H1 (cell line): ENCODE data around the gene TRIM46. TPM values are rescaled to one million over a fixed set of nuclear protein-coding genes. Genes with fewer than 3 reads are reported as not detected.

Source experiments
- CTCF ChIA-PET: fragments of 300-600 bp; sonication (Branson Sonifier 250); formaldehyde crosslinking; loops from one replicate; lab custom pipeline; 2021; ENCODE audit not compliant: partially characterized antibody; lab: Charles Lee
- POLR2A ChIA-PET: fragments of 300-600 bp; sonication (Branson Sonifier 250); formaldehyde crosslinking; loops from one replicate; lab custom pipeline; 2021; ENCODE audit warnings: inconsistent platforms; ENCODE audit not compliant: partially characterized antibody; lab: Charles Lee
- DNase-seq, 2 experiments: peaks; one replicate each; pipeline versions ENCODE4 v3.0.0 to v3.0.0-alpha.2; 2010 to 2022; ENCODE audit warnings: low spot score in 2 of 2, low read depth in 1 of 2, mixed read lengths in 1 of 2
- FAIRE-seq: peaks from 2 replicates; lab custom pipeline; 2011; peaks lifted over from hg19 to GRCh38; lab: Jason Lieb, UNC
- H2AFZ ChIP-seq: 2 replicates; pipeline ENCODE4 v1.8.1; 2012; ENCODE audit warnings: low read length, inconsistent platforms
- H2AK5ac ChIP-seq: 2 replicates; pipeline ENCODE4 v1.6.1; 2013; ENCODE audit warnings: low read depth, low read length
- H2BK120ac ChIP-seq: replicated peaks from 2 replicates; pipeline ENCODE3; 2013; ENCODE audit warnings: low read depth, low read length, inconsistent platforms
- H2BK12ac ChIP-seq: 2 replicates; pipeline ENCODE4 v1.6.1; 2013; ENCODE audit warnings: low read depth, low read length
- H2BK15ac ChIP-seq: 2 replicates; pipeline ENCODE4 v1.6.1; 2013; ENCODE audit warnings: low read length
- H2BK20ac ChIP-seq: 2 replicates; pipeline ENCODE4 v1.6.1; 2013; ENCODE audit warnings: low read length
- H2BK5ac ChIP-seq: 2 replicates; pipeline ENCODE4 v1.6.1; 2013; ENCODE audit warnings: low read depth, low read length
- H3K14ac ChIP-seq: 2 replicates; pipeline ENCODE4 v1.6.1; 2013; ENCODE audit warnings: inconsistent platforms; ENCODE audit not compliant: insufficient read length
- H3K18ac ChIP-seq: 2 replicates; pipeline ENCODE4 v1.6.1; 2013; ENCODE audit warnings: low read length; ENCODE audit errors: extremely low read depth
- H3K23ac ChIP-seq: 2 replicates; pipeline ENCODE4 v1.6.1; 2013; ENCODE audit warnings: inconsistent platforms; ENCODE audit not compliant: insufficient read length
- H3K23me2 ChIP-seq: 2 replicates; pipeline ENCODE4 v1.6.1; 2013; ENCODE audit warnings: low read depth, low read length
- H3K27ac ChIP-seq: 2 replicates; pipeline ENCODE4 v1.6.1; 2011; ENCODE audit warnings: low read depth, low read length, inconsistent platforms
- H3K27me3 ChIP-seq, 4 experiments: replicated peaks in 1 of 4; 1 replicate in 1 of 4; 2 replicates in 3 of 4; pipeline versions ENCODE4 v1.6.1 to v1.8.1; 2011 to 2013; ENCODE audit warnings: low read length in 3 of 4, mild to moderate bottlenecking in 3 of 4, inconsistent platforms in 2 of 4, mixed read lengths in 2 of 4, moderate library complexity in 1 of 4; ENCODE audit not compliant: control insufficient read depth in 3 of 4, insufficient read depth in 3 of 4; ENCODE audit errors: extremely low read depth in 1 of 4
- H3K36me3 ChIP-seq, 4 experiments: 2 replicates each; pipeline versions ENCODE4 v1.6.1 to v1.8.1; 2011 to 2013; ENCODE audit warnings: mild to moderate bottlenecking in 4 of 4, low read length in 3 of 4, moderate library complexity in 2 of 4, control low read depth in 1 of 4, inconsistent platforms in 1 of 4; ENCODE audit not compliant: insufficient read depth in 4 of 4, control insufficient read depth in 2 of 4
- H3K4ac ChIP-seq: replicated peaks from 2 replicates; pipeline ENCODE3; 2013; ENCODE audit warnings: low read length, low read depth, mixed read lengths, inconsistent platforms; ENCODE audit not compliant: insufficient read length
- H3K4me1 ChIP-seq, 4 experiments: replicated peaks in 1 of 4; 1 replicate in 1 of 4; 2 replicates in 3 of 4; pipeline versions ENCODE4 v1.6.1 to v1.8.1; 2011 to 2013; ENCODE audit warnings: low read length in 3 of 4, inconsistent platforms in 2 of 4, mixed read lengths in 1 of 4; ENCODE audit not compliant: insufficient read depth in 4 of 4, control insufficient read depth in 3 of 4
- H3K4me2 ChIP-seq, 2 experiments: 2 replicates each; pipeline versions ENCODE4 v1.6.1 to v1.8.1; 2011 to 2013; ENCODE audit warnings: low read depth in 2 of 2, low read length in 2 of 2, control low read depth in 1 of 2, inconsistent platforms in 1 of 2, mild to moderate bottlenecking in 1 of 2; ENCODE audit not compliant: insufficient read depth in 1 of 2
- H3K4me3 ChIP-seq, 4 experiments: fragments of 200-600, 300-600 bp in 1 of 4; sonication (generic), shearing (Covaris generic), sonication (Bioruptor Twin) in 1 of 4; 2 replicates each; pipeline versions ENCODE4 v1.5.1 to v1.8.1; 2011 to 2016; ENCODE audit warnings: low read length in 4 of 4, low read depth in 3 of 4, control low read depth in 2 of 4, inconsistent platforms in 2 of 4, mild to moderate bottlenecking in 2 of 4, mixed read lengths in 1 of 4, moderate library complexity in 1 of 4; ENCODE audit not compliant: insufficient read depth in 2 of 4; ENCODE audit errors: extremely low read depth in 1 of 4
- H3K56ac ChIP-seq: replicated peaks from 2 replicates; pipeline ENCODE3; 2013; ENCODE audit warnings: low read depth, mild to moderate bottlenecking, mixed read lengths, low read length, inconsistent platforms; ENCODE audit not compliant: insufficient read length
- H3K79me1 ChIP-seq: 2 replicates; pipeline ENCODE4 v1.6.1; 2013; ENCODE audit warnings: low read depth, low read length, control low read depth
- H3K79me2 ChIP-seq, 2 experiments: 2 replicates each; pipeline versions ENCODE4 v1.6.1 to v1.8.1; 2012 to 2013; ENCODE audit warnings: low read length in 2 of 2, mild to moderate bottlenecking in 2 of 2, inconsistent platforms in 1 of 2; ENCODE audit not compliant: insufficient read depth in 2 of 2, control insufficient read depth in 1 of 2
- H3K9ac ChIP-seq, 4 experiments: replicated peaks in 1 of 4; 1 replicate in 1 of 4; 2 replicates in 3 of 4; pipeline versions ENCODE4 v1.6.1 to v1.8.1; 2011 to 2013; ENCODE audit warnings: low read depth in 3 of 4, low read length in 3 of 4, control low read depth in 2 of 4, mild to moderate bottlenecking in 2 of 4, moderate library complexity in 2 of 4, inconsistent platforms in 1 of 4; ENCODE audit errors: extremely low read depth in 1 of 4
- H3K9me3 ChIP-seq, 2 experiments: 2 replicates each; pipeline versions ENCODE4 v1.6.1 to v1.8.1; 2012 to 2013; ENCODE audit warnings: mild to moderate bottlenecking in 2 of 2, moderate library complexity in 2 of 2, control low read depth in 1 of 2, inconsistent platforms in 1 of 2, low read depth in 1 of 2, low read length in 1 of 2, mixed read lengths in 1 of 2; ENCODE audit not compliant: insufficient read depth in 2 of 2
- H4K20me1 ChIP-seq, 2 experiments: replicated peaks in 1 of 2; 2 replicates each; pipeline versions ENCODE3 to v1.8.1; 2011 to 2013; ENCODE audit warnings: inconsistent platforms in 2 of 2, low read length in 2 of 2, mild to moderate bottlenecking in 1 of 2; ENCODE audit not compliant: insufficient read depth in 2 of 2, control insufficient read depth in 1 of 2
- H4K5ac ChIP-seq: 2 replicates; pipeline ENCODE4 v1.6.1; 2013; ENCODE audit warnings: low read length, low read depth, mixed read lengths, inconsistent platforms; ENCODE audit not compliant: insufficient read length
- H4K8ac ChIP-seq: 2 replicates; pipeline ENCODE4 v1.8.0; 2013; ENCODE audit warnings: mild to moderate bottlenecking, moderate library complexity, low read length, inconsistent platforms; ENCODE audit not compliant: insufficient read depth; ENCODE audit errors: extremely low read depth
- H4K91ac ChIP-seq: replicated peaks from 2 replicates; pipeline ENCODE3; 2013; ENCODE audit warnings: low read length, mixed read lengths, inconsistent platforms; ENCODE audit not compliant: insufficient read length
- E2F6 ChIP-seq: IDR thresholded peaks from 2 replicates; pipeline ENCODE4 v1.6.1; 2012; ENCODE audit warnings: inconsistent platforms
- GTF2F1 ChIP-seq: IDR thresholded peaks from 2 replicates; pipeline ENCODE4 v1.6.1; 2012; ENCODE audit warnings: low read depth, low read length, improper control_type of control experiment, borderline replicate concordance
- POLR2A ChIP-seq, 2 experiments: IDR thresholded peaks; 1 replicate in 1 of 2; 2 replicates in 1 of 2; pipeline ENCODE4 v1.6.1; 2011; ENCODE audit warnings: low read depth in 2 of 2, low read length in 2 of 2, mild to moderate bottlenecking in 2 of 2; ENCODE audit errors: control extremely low read depth in 1 of 2
- RBBP5 ChIP-seq: IDR thresholded peaks from 2 replicates; pipeline ENCODE4 v1.7.1; 2012; ENCODE audit warnings: low read depth, mild to moderate bottlenecking, inconsistent platforms, low read length, moderate library complexity, borderline replicate concordance
- SIN3A ChIP-seq, 2 experiments: IDR thresholded peaks in 1 of 2; conservative IDR thresholded peaks in 1 of 2; 2 replicates each; pipeline ENCODE4 v1.6.1; 2011 to 2012; ENCODE audit warnings: low read length in 2 of 2, improper control_type of control experiment in 1 of 2, low read depth in 1 of 2, mild to moderate bottlenecking in 1 of 2
- SP4 ChIP-seq: IDR thresholded peaks from 2 replicates; pipeline ENCODE4 v1.6.1; 2012; ENCODE audit warnings: low read length, inconsistent platforms
- TCF12 ChIP-seq: IDR thresholded peaks from 2 replicates; pipeline ENCODE4 v1.6.1; 2011; ENCODE audit warnings: low read depth, mild to moderate bottlenecking, low read length
- YY1 ChIP-seq: IDR thresholded peaks from 2 replicates; pipeline ENCODE4 v1.6.1; 2011; ENCODE audit warnings: low read depth, mild to moderate bottlenecking, low read length
- WGBS, 2 experiments: shearing (Covaris generic) in 1 of 2; methylation state at CpG; one replicate each; pipeline versions ENCODE4 v1.1.6 to v1.1.7; 2013 to 2015; ENCODE audit warnings: low lambda C conversion rate in 2 of 2, mixed read lengths in 2 of 2, inconsistent platforms in 1 of 2, low coverage in 1 of 2, missing lambda C conversion rate in 1 of 2; ENCODE audit not compliant: insufficient replicate concordance in 2 of 2, insufficient coverage in 1 of 2, insufficient read length in 1 of 2; ENCODE audit errors: extremely low coverage in 1 of 2, missing lambda C conversion rate in 1 of 2; 5-methylcytosine and 5-hydroxymethylcytosine counted together
- polyA plus RNA-seq, 7 experiments: library from polyadenylated mRNA; depleted of rRNA in 3 of 7; stranded (reverse) in 5 of 7; unstranded in 2 of 7; fragments of >200 nt in 5 of 7; fragments of 200-250 nt in 2 of 7; gene quantifications; 1 replicate in 5 of 7; 2 replicates in 1 of 7; 4 replicates in 1 of 7; pipeline versions ENCODE4 v1.2.1 to v1.2.3, GENCODE V29; 2011 to 2013; ENCODE audit warnings: missing spikeins in 2 of 7, mixed read lengths in 2 of 7
- total RNA-seq: library from RNA; stranded (reverse); fragmentation: NEBNext Ultra II Directional; extraction: Animal tissue kit (Norgen Biotek cat#: 25700); gene quantifications from 2 replicates; pipeline ENCODE4 v1.2.1, GENCODE V29; 2021
- TF ChIP-seq, protein P1 (sequence below): IDR thresholded peaks from 2 replicates; pipeline ENCODE4 v1.6.1; 2012; ENCODE audit warnings: inconsistent platforms

Gene TRIM46
- total and polyA plus RNA-seq, 2 of the 8 experiments (the other 6 are each of a cell fraction or from before 2014, with no cell fraction given): 15.5 to 21.6 TPM

GRCh38 chr1:155166471-155167165 is 7.0 kb upstream of the TRIM46 start:
- H3K27me3 ChIP-seq: no peaks in the 10 kb centered on the region
- peak overlapping the region; percentile 87; the same call in 1 of the 2 replicates for H2BK12ac ChIP-seq
- 0 out of 2 replicates have a peak overlapping the region, but pooled peaks have one; percentile 2 for H2BK20ac ChIP-seq
- peaks cover 2 to 17% (median 13%) of the 10 kb centered on the region in 4 experiments for H3K4me1 ChIP-seq
- H3K56ac ChIP-seq: no peak overlapping the region
- no peak overlapping the region for H3K27ac ChIP-seq
- H3K79me2 ChIP-seq: peaks cover 0 to 2% of the 10 kb centered on the region in 2 experiments; a peak in 1 of 4 replicates
- peak overlapping the region; percentile 75 for H4K91ac ChIP-seq
- peak overlapping the region; percentile 28 to 71 (median 32); a peak in 6 of 8 replicates for H3K4me3 ChIP-seq
- peak overlapping the region; percentile 63 to 100 for H3K4me2 ChIP-seq
- H3K79me1 ChIP-seq: no peaks in the 10 kb centered on the region
- peaks cover 0 to 10% (median 7%) of the 10 kb centered on the region in 4 experiments; a peak in 4 of 8 replicates for H3K36me3 ChIP-seq
- H2BK15ac ChIP-seq: peak overlapping the region; percentile 100; the same call in 1 of the 2 replicates
- no peak overlapping the region for H2AK5ac ChIP-seq
- H3K14ac ChIP-seq: no peak overlapping the region
- ChIA-PET POLR2A (interaction anchor here (0.5 to 3.0 kb wide), 15 partner anchors 8 to 195 kb away, joined by 3 to 24 read pairs (median 4); partner anchors contain the start of gene SLC50A1), CTCF (interaction anchor here (0.6 to 12.4 kb wide), 31 partner anchors 7 to 560 kb away, joined by 3 to 215 read pairs (median 5); partner anchors contain the start of genes DPM3, EFNA1, EFNA4 and SLC50A1)
- H3K18ac ChIP-seq: peak overlapping the region; percentile 73
- DNase-seq (peak in 1 of 2 experiments; percentile 82), FAIRE-seq (no peak)
- peak overlapping the region; percentile 46 for H4K5ac ChIP-seq
- peak overlapping the region; percentile 60; the same call in 1 of the 2 replicates for H2BK5ac ChIP-seq
- no peak overlapping the region for H2BK120ac ChIP-seq
- WGBS, 2 experiments: 14% methylated on average over 18 of the region's 27 CpGs; no CpG with 5 or more reads in 1 of the 2 experiments
- H3K4ac ChIP-seq: peak overlapping the region; percentile 71
- H3K9ac ChIP-seq: 0 out of 7 replicates have a peak overlapping the region, but pooled peaks of 1 of the 4 experiments have one; percentile 8
- no peaks in the 10 kb centered on the region for H3K9me3 ChIP-seq
- H4K8ac ChIP-seq: peak overlapping the region; percentile 42
- peak overlapping the region; percentile 37 for H2AFZ ChIP-seq
- peaks cover 11% of the 10 kb centered on the region for H3K23me2 ChIP-seq
- no peaks in the 10 kb centered on the region for H4K20me1 ChIP-seq
- H3K23ac ChIP-seq: no peak overlapping the region
- TF ChIP-seq GTF2F1 (no peak), RBBP5 (0 out of 2 replicates have a peak, but pooled peaks have one; percentile 48), TCF12 (0 out of 2 replicates have a peak, but pooled peaks have one; percentile 57), POLR2A (IDR thresholded peaks at IDR 0.05; ENCODE audit: control extremely low read depth in 1 of 2, low read depth in 2 of 2, low read length in 2 of 2) (peak in 1 of 2 experiments; percentile 8; a peak in 1 of 3 replicates), SIN3A (conservative IDR thresholded peaks at IDR 0.05 in 1 of 2, IDR thresholded peaks at IDR 0.05 in 1 of 2; ENCODE audit: low read depth in 1 of 2, low read length in 2 of 2) (peak in 1 of 2 experiments; percentile 54; a peak in 1 of 4 replicates), SP4 (0 out of 2 replicates have a peak, but pooled peaks have one; percentile 19), YY1 (no peak), E2F6 (peak; percentile 51)
- TF ChIP-seq, protein P1, sequence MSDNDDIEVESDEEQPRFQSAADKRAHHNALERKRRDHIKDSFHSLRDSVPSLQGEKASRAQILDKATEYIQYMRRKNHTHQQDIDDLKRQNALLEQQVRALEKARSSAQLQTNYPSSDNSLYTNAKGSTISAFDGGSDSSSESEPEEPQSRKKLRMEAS: peak; percentile 87
